Psoas muscle (tissue), 8 donors: ENCODE data around the gene MYLK4. TPM values are rescaled to one million over a fixed set of nuclear protein-coding genes. Genes with fewer than 3 reads are reported as not detected.

ENCODE experiments used
- ATAC-seq, 4 donors: fragments of 200-7000 bp; cut with Tn5 transposase; one replicate each; pipeline ENCODE4 v1.9.1; 2020; ENCODE audit warnings: moderate library complexity in 3 of 4, mild to moderate bottlenecking in 2 of 4
- DNase-seq, 2 donors: peaks; one replicate each; pipeline ENCODE4 v3.0.0-alpha.2; 2020
- H3K27ac ChIP-seq: fragments of 200-600 bp; one replicate; pipeline ENCODE4 v1.8.0; 2022
- H3K27me3 ChIP-seq, 3 donors: fragments of 200-600 bp in 1 of 3; one replicate each; pipeline versions ENCODE4 v1.6.1 to v1.8.0; 2013 to 2022; ENCODE audit warnings: low read length in 2 of 3, mild to moderate bottlenecking in 2 of 3, moderate library complexity in 1 of 3; ENCODE audit not compliant: insufficient read depth in 3 of 3
- H3K36me3 ChIP-seq, 2 donors: fragments of 200-600 bp in 1 of 2; one replicate each; pipeline versions ENCODE4 v1.6.1 to v1.8.0; 2013 to 2022; ENCODE audit warnings: low read depth in 1 of 2, mild to moderate bottlenecking in 1 of 2, moderate library complexity in 1 of 2; ENCODE audit not compliant: insufficient read depth in 1 of 2
- H3K4me1 ChIP-seq: fragments of 200-600 bp; one replicate; pipeline ENCODE4 v1.8.0; 2022
- H3K4me3 ChIP-seq: fragments of 200-600 bp; one replicate; pipeline ENCODE4 v1.8.0; 2022; ENCODE audit warnings: mild to moderate bottlenecking
- H3K9me3 ChIP-seq: fragments of 200-600 bp; one replicate; pipeline ENCODE4 v1.8.0; 2022
- CTCF ChIP-seq: fragments of 200-600 bp; IDR thresholded peaks from one replicate; pipeline ENCODE4 v1.8.0; 2022; ENCODE audit warnings: antibody characterized with exemption
- WGBS, 3 donors: extraction: QIAGEN DNeasy Blood & Tissue Kit; methylation state at CpG; one replicate each; pipeline versions ENCODE4 v1.1.6 to v1.1.7; 2013; 5-methylcytosine and 5-hydroxymethylcytosine counted together
- intact Hi-C, 2 donors: fragments of 100-400 bp; cut with DNase I; formaldehyde crosslinking; loops; one replicate each; pipeline versions ENCODE4 v1.11.0 to v1.14.2; 2022
- polyA plus RNA-seq, 3 donors: library from polyadenylated mRNA; stranded (reverse); fragments of 200-250 nt; gene quantifications; one replicate each; pipeline ENCODE4 v1.2.3, GENCODE V29; 2013
- total RNA-seq, 4 donors: library from RNA; stranded (reverse); fragmentation: NEBNext Ultra II Directional in 2 of 4; extraction: Animal tissue kit (Norgen Biotek cat#: 25700) in 2 of 4; gene quantifications; one replicate each; pipeline versions ENCODE4 v1.2.1 to v1.2.4, GENCODE V29; 2021 to 2023
- donor health status: healthy with polysubstance abuse.
- donor health status: DM: no; HTN: no; CAD: no; lungs with moderate emphysema.
- donor health status: Bipolar disorder and iron deficiency.
- donor health status: healthy.
- donor health status: DM: yes; HTN: yes; CAD: no.
- donor health status: DM: no; HTN: no; CAD: no.
- donor health status: DM: no; HTN: no; CAD: no.
- donor health status: DM: yes; HTN: yes; CAD: no.

The MYLK4 gene
- total and polyA plus RNA-seq, 7 donors = 0.09 to 143 (median 2.9) TPM

GRCh38 chr6:2768696-2769095 is 18.0 kb upstream of the MYLK4 start:
- Histone ChIP-seq H3K36me3 (peaks cover 2 to 18% of the 10 kb centered on the region in 2 donors), H3K27me3 (no peaks in the 10 kb centered on the region), H3K9me3 (no peaks in the 10 kb centered on the region), H3K4me3 (peak overlapping the region; percentile 86), H3K27ac (peak overlapping the region; percentile 93), H3K4me1 (peaks cover 49% of the 10 kb centered on the region)
- DNase-seq = no peak
- no peak for ATAC-seq
- no peak for TF ChIP-seq CTCF
- 34 to 49% (median 40%) methylated on average over 6 of the region's 6 CpGs for WGBS, 3 donors
- intact Hi-C loops = no loop called here

- intact Hi-C loops = no loop called here
- no peak for TF ChIP-seq CTCF
- peak overlapping the region; percentile 86 for H3K4me3 ChIP-seq
- no peaks in the 10 kb centered on the region for H3K27me3 ChIP-seq
- no peak for ATAC-seq
- WGBS, 3 donors = 18 to 37% (median 18%) methylated on average over 9 of the region's 9 CpGs
- H3K9me3 ChIP-seq = no peaks in the 10 kb centered on the region
- H3K36me3 ChIP-seq = peaks cover 0 to 10% of the 10 kb centered on the region in 2 donors
- peaks cover 49% of the 10 kb centered on the region for H3K4me1 ChIP-seq
- no peak for DNase-seq
- peak overlapping the region; percentile 93 for H3K27ac ChIP-seq
These were observed 17.2 kb upstream of the MYLK4 start for GRCh38 chr6:2767657-2768524.

GRCh38 chr6:2766767-2767656 is 16.3 kb upstream of the MYLK4 start:
- Histone ChIP-seq H3K9me3 (no peaks in the 10 kb centered on the region), H3K4me1 (peaks cover 49% of the 10 kb centered on the region), H3K27me3 (no peaks in the 10 kb centered on the region), H3K36me3 (peaks cover 0 to 2% of the 10 kb centered on the region in 2 donors), H3K27ac (peak overlapping the region; percentile 93), H3K4me3 (peak overlapping the region; percentile 86)
- 3 to 8% (median 3%) methylated on average over 13 of the region's 13 CpGs for WGBS, 3 donors
- DNase-seq (no peak), ATAC-seq (no peak)
- intact Hi-C loops = no loop called here
- peak; percentile 9 for TF ChIP-seq CTCF

- Histone ChIP-seq H3K36me3 (no peaks in the 10 kb centered on the region), H3K27me3 (no peaks in the 10 kb centered on the region), H3K9me3 (no peaks in the 10 kb centered on the region), H3K27ac (peak overlapping the region; percentile 93), H3K4me3 (peak overlapping the region; percentile 86), H3K4me1 (peaks cover 40% of the 10 kb centered on the region)
- DNase-seq = peak; percentile 58 to 77
- WGBS, 3 donors = 0 to 1% (median 1%) methylated on average over 32 to 91 of the region's 91 CpGs
- TF ChIP-seq CTCF = no peak
- ATAC-seq = peak in 2 of 4 donors; percentile 1 to 6
- intact Hi-C loops = loop anchor here in 1 of 2 donors (2.0 kb wide), 1 partner anchor 31 kb away; no protein-coding TSS in a partner anchor
These were observed 15.4 kb upstream of the MYLK4 start for GRCh38 chr6:2765896-2766766.
